NB4 (cell line): ENCODE results near the gene SLC35C1.

Experiments
- CTCF ChIP-seq: IDR thresholded peaks from one replicate; pipeline ENCODE4 v1.5.1; 2012; ENCODE audit warnings: low read depth, low read length
- MYC ChIP-seq: IDR thresholded peaks from 2 replicates; pipeline ENCODE4 v1.6.1; 2011; ENCODE audit warnings: low read depth, low read length
- POLR2A ChIP-seq: IDR thresholded peaks from 2 replicates; pipeline ENCODE4 v1.6.1; 2011; ENCODE audit warnings: mild to moderate bottlenecking; ENCODE audit not compliant: insufficient read length; ENCODE audit errors: extremely low read depth
- TF ChIP-seq, protein P1 (sequence below): IDR thresholded peaks from 2 replicates; pipeline ENCODE4 v1.6.1; 2011; ENCODE audit warnings: low read depth, low read length

DNA sequence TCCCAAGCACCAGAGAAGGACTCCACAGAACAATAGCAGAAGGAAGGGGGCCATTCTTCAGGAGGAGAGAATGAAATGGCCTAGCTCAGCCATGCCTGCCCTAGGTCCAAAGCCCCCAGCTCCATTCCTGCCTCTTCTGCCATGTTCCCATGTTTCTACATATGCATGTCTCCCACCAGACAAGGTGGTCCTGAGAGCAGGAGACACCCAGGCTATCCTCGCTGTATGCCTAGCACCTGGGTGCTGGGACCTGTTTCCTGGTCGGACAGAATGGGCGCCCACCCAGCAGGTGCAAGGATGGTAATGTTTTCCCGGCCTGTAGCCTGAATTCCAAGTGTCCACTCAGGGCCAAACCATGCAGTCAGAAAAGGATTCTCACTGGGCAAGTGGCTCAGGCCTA is 30.2 kb upstream of the SLC35C1 start:
- TF ChIP-seq, protein P1, sequence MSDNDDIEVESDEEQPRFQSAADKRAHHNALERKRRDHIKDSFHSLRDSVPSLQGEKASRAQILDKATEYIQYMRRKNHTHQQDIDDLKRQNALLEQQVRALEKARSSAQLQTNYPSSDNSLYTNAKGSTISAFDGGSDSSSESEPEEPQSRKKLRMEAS, result no peak
- TF ChIP-seq CTCF, result no peak
- no peak for TF ChIP-seq POLR2A
- no peak for TF ChIP-seq MYC
